ENCODE data around the gene LTK.

The LTK gene

DNA sequence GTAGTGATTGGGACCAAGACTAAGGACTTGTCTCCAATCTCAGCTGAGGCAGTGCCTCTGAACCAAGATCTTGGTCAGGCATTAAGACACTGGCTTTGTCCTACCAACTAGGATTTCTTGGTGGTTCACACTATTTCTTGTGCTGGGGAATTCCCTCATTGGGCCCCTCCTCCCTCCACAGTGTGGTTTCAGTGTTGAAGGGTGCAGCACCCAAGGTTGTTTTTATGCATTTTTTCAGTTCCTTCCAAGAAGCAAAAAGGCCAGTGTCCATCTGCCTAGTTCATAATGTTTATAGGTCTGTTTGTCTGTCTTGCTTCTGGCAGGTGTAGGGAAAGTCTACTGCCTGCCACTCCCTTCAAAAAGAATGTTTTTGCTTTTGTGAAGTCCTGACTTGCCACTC, 30.5 kb downstream of the LTK start:
- no peak for TF ChIP-seq FOXP2 (optimal IDR thresholded peaks at IDR 0.05; ENCODE audit: borderline replicate concordance, extremely low read depth, extremely low read length, insufficient read depth)
- no peak for TF ChIP-seq TAF1 (IDR thresholded peaks at IDR 0.05; ENCODE audit: borderline replicate concordance, insufficient read depth, low read length)

DNA sequence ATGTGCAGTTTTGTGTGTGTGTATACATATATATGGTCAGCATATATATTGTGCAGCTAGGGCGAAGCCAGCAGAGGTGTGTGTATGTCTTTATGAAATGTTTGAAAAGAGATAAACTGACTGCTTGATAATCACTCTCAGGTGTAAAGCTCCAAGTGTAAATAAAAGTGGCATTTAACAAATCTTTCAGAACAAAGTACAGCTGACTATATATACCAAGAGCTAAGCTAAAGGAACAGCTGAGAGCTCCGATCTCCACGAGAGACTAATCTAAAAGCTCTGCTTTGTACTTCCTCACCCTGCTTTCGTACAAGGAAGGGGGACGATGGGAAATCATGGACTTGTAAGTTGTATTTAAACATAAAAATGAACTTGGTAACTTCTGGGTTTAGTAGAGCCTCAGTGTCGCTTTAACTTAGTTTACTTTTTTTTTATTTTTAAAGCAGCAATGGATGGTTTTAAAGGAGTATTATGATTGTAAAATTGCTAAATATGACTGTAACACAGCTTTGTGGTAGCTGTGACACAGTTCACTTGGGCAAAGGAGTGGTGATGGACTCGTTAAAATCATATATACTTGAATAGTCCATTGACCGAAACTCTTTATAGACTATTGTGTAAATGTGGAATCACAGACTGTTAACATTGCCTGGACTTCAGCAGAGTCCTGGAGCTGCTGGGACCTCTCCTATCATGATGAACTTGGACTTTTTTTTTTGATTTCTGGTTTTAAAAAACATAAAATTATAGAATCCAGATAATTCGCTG, 31.3 kb downstream of the LTK start:
- TF ChIP-seq, protein P1, sequence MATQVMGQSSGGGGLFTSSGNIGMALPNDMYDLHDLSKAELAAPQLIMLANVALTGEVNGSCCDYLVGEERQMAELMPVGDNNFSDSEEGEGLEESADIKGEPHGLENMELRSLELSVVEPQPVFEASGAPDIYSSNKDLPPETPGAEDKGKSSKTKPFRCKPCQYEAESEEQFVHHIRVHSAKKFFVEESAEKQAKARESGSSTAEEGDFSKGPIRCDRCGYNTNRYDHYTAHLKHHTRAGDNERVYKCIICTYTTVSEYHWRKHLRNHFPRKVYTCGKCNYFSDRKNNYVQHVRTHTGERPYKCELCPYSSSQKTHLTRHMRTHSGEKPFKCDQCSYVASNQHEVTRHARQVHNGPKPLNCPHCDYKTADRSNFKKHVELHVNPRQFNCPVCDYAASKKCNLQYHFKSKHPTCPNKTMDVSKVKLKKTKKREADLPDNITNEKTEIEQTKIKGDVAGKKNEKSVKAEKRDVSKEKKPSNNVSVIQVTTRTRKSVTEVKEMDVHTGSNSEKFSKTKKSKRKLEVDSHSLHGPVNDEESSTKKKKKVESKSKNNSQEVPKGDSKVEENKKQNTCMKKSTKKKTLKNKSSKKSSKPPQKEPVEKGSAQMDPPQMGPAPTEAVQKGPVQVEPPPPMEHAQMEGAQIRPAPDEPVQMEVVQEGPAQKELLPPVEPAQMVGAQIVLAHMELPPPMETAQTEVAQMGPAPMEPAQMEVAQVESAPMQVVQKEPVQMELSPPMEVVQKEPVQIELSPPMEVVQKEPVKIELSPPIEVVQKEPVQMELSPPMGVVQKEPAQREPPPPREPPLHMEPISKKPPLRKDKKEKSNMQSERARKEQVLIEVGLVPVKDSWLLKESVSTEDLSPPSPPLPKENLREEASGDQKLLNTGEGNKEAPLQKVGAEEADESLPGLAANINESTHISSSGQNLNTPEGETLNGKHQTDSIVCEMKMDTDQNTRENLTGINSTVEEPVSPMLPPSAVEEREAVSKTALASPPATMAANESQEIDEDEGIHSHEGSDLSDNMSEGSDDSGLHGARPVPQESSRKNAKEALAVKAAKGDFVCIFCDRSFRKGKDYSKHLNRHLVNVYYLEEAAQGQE (IDR thresholded peaks at IDR 0.05; ENCODE audit: insufficient read depth in 1 of 2, low read depth in 2 of 2, low read length in 2 of 2), result no peak
- TF ChIP-seq TAF1 (IDR thresholded peaks at IDR 0.05; ENCODE audit: borderline replicate concordance, insufficient read depth, low read length) (no peak), SIN3A (IDR thresholded peaks at IDR 0.05; ENCODE audit: borderline replicate concordance, insufficient read depth, low read length) (no peak), POLR2AphosphoS5 (IDR thresholded peaks at IDR 0.05; ENCODE audit: low read depth, low read length) (no peak), FOXP2 (optimal IDR thresholded peaks at IDR 0.05; ENCODE audit: borderline replicate concordance, extremely low read depth, extremely low read length, insufficient read depth) (no peak)

DNA sequence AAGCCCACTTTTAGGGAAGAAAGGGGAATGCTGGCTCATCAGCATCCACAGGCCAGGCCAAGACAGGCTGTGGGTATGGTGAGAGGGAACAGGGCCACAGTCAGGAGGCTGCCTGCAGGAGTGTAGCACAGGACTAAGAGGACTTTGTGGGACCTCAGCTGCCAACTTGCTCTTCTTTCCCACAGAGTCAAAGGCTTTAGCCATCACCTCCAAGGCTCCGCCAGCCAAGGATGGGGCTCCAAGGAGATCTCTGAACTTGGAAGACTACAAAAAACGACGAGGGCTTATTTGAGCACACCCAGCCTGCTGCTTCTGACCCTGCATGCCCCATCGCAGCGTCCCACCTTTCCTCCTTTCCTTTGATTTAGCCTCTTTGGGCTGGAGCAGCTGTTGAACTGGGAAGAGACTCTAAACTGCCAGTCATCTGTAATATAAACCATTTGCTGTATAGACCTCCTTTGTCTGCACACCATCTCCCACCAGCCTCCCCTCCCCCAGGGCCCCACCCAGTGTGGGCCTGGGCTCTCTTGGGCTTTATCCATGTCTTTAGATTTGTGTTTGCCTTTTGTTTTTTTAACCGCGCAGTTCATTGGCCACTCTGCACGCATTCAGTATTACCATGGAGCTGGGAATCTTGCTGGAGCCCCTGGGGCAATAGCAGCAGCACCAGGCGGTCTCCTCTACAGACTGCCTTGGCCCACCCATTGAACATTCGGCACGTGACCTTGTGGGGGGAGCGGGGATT, 33.1 kb downstream of the LTK start:
- TF ChIP-seq FOXP2 (optimal IDR thresholded peaks at IDR 0.05; ENCODE audit: borderline replicate concordance, extremely low read depth, extremely low read length, insufficient read depth) (no peak), TAF1 (IDR thresholded peaks at IDR 0.05; ENCODE audit: borderline replicate concordance, insufficient read depth, low read length) (no peak), POLR2AphosphoS5 (IDR thresholded peaks at IDR 0.05; ENCODE audit: low read depth, low read length) (no peak), SIN3A (IDR thresholded peaks at IDR 0.05; ENCODE audit: borderline replicate concordance, insufficient read depth, low read length) (no peak)
- TF ChIP-seq, protein P1 (IDR thresholded peaks at IDR 0.05; ENCODE audit: insufficient read depth in 1 of 2, low read depth in 2 of 2, low read length in 2 of 2), result no peak

DNA sequence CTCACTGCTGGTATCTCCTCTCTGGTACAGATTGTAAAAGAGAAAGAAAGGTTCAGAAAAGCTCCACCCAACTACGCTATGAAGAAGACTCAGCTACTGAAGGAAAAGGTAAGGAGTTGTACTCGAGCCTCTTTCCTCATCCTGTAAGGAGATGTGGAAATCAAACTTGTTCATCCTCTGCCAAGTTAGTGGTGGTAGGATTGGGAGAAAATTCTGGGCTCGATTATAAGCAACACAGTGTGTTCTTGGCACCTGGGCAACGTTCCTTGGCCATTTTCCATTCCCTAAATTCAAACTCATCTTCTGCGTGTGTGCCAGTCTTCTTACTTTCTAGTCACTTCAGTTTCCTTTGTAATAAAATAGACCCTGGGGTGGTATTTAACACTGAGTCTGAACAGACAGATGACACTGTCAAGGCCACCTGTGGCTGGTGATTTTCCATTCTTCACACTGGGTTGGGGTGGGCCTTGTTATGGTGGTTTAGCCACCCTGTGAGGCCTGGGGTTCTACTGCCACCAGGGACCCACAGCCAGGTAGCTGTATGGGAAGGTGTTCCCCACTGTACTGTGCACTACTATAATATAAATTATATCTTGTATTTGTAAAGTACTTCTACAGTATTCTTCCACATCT, 37.1 kb downstream of the LTK start:
- TF ChIP-seq SIN3A (IDR thresholded peaks at IDR 0.05; ENCODE audit: borderline replicate concordance, insufficient read depth, low read length) (no peak), TAF1 (IDR thresholded peaks at IDR 0.05; ENCODE audit: borderline replicate concordance, insufficient read depth, low read length) (no peak), FOXP2 (optimal IDR thresholded peaks at IDR 0.05; ENCODE audit: borderline replicate concordance, extremely low read depth, extremely low read length, insufficient read depth) (no peak)

DNA sequence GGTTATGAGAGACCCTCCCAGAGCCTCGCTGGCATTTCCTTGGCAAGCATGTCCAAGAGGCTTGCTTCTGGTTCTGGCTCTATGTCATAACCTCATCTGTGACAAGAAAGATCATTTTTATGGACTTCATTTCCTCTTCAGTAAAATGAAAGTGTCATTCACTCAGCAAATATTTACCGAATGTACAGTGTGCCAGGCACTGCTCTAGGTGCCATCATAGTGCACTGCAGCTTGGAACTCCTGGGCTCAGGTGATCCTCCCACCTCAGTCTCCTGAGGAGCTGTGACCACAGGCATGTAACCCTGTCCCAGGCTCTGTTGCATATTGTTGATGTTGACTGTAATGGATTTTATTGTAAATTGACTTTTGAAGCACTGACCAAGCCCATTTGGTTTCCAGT, 38.7 kb downstream of the LTK start:
- no peak for TF ChIP-seq SIN3A (IDR thresholded peaks at IDR 0.05; ENCODE audit: borderline replicate concordance, insufficient read depth, low read length)
- TF ChIP-seq FOXP2 (optimal IDR thresholded peaks at IDR 0.05; ENCODE audit: borderline replicate concordance, extremely low read depth, extremely low read length, insufficient read depth), result no peak
- TF ChIP-seq TAF1 (IDR thresholded peaks at IDR 0.05; ENCODE audit: borderline replicate concordance, insufficient read depth, low read length), result no peak
- TF ChIP-seq POLR2AphosphoS5 (IDR thresholded peaks at IDR 0.05; ENCODE audit: low read depth, low read length), result no peak
- TF ChIP-seq, protein P1 (IDR thresholded peaks at IDR 0.05; ENCODE audit: insufficient read depth in 1 of 2, low read depth in 2 of 2, low read length in 2 of 2), result no peak
